ENCODE measurements around the gene KXD1. TPM values are rescaled to one million over a fixed set of nuclear protein-coding genes. Genes with fewer than 3 reads are reported as not detected.

KXD1 gene
- total RNA-seq, 2 donors from 2014 or later, result 108 to 115 TPM

DNA sequence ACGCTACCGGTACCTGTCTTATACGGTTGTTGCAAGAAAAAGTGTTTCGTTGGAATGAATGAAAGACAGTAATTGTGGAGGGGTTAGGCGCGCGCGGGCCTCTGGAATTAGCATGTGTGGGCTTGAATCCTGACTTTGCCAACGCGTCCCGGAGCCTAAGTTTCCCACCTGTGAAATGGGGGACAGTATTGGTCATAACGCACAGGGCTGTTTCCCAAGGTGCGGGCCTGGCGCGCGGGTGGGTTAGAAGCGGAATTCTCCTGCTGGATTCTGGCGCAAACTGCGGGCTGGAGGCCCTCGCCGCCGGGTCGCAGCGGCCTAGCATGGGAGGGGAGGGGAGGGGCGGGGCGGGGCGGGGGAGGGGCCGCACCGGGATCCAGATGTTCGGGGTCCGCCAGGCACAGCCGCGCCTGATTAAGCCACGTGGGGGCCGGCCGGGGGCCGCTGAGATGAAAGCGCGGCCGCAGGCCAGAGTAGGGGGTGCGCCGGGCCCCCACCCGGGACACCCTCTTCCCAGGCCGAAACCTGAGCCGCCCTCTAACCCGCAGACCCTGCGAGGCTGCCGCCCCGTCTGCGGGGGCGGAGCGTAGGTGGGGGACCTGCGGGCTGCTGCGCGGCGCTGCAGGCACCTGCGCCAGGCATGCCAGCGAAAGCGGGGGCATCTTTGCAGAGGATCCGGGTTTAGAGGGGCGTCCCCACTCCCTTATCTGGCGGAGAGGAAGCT, 53.8 kb downstream of the KXD1 start:
- Mint-ChIP-seq H3K27me3 (ENCODE audit: insufficient read depth) (peaks cover 92% of the 10 kb centered on the region), H3K27ac (no peak overlapping the region), H3K4me1 (peaks cover 18% of the 10 kb centered on the region), H3K4me3 (peak overlapping the region; percentile 52), H3K9me3 (no peaks in the 10 kb centered on the region), H3K36me3 (ENCODE audit: low read depth) (no peaks in the 10 kb centered on the region)
- Histone ChIP-seq H3K27ac (ENCODE audit: low read depth, low read length) (no peak overlapping the region), H3K4me3 (ENCODE audit: low read length) (peak overlapping the region; percentile 59), H3K27me3 (ENCODE audit: control insufficient read depth, insufficient read depth, low read length, poor library complexity, severe bottlenecking) (peaks cover 94% of the 10 kb centered on the region), H3K9me3 (ENCODE audit: control insufficient read depth, low read length) (no peaks in the 10 kb centered on the region), H3K36me3 (ENCODE audit: control insufficient read depth, insufficient read depth, low read length) (no peaks in the 10 kb centered on the region), H3K4me1 (ENCODE audit: control insufficient read depth, insufficient read depth, low read length) (peaks cover 6% of the 10 kb centered on the region), H3K9ac (ENCODE audit: extremely low read depth, low read length, poor library complexity, severe bottlenecking) (no peak overlapping the region)
- DNase-seq, result peak; percentile 85
- TF ChIP-seq, protein P1, sequence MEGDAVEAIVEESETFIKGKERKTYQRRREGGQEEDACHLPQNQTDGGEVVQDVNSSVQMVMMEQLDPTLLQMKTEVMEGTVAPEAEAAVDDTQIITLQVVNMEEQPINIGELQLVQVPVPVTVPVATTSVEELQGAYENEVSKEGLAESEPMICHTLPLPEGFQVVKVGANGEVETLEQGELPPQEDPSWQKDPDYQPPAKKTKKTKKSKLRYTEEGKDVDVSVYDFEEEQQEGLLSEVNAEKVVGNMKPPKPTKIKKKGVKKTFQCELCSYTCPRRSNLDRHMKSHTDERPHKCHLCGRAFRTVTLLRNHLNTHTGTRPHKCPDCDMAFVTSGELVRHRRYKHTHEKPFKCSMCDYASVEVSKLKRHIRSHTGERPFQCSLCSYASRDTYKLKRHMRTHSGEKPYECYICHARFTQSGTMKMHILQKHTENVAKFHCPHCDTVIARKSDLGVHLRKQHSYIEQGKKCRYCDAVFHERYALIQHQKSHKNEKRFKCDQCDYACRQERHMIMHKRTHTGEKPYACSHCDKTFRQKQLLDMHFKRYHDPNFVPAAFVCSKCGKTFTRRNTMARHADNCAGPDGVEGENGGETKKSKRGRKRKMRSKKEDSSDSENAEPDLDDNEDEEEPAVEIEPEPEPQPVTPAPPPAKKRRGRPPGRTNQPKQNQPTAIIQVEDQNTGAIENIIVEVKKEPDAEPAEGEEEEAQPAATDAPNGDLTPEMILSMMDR (conservative IDR thresholded peaks at IDR 0.05), result peak; percentile 25
- WGBS, 2 experiments (ENCODE audit: insufficient coverage in 1 of 2, insufficient read length in 1 of 2), result 2 to 4% methylated on average over 17 to 59 of the region's 62 CpGs

DNA sequence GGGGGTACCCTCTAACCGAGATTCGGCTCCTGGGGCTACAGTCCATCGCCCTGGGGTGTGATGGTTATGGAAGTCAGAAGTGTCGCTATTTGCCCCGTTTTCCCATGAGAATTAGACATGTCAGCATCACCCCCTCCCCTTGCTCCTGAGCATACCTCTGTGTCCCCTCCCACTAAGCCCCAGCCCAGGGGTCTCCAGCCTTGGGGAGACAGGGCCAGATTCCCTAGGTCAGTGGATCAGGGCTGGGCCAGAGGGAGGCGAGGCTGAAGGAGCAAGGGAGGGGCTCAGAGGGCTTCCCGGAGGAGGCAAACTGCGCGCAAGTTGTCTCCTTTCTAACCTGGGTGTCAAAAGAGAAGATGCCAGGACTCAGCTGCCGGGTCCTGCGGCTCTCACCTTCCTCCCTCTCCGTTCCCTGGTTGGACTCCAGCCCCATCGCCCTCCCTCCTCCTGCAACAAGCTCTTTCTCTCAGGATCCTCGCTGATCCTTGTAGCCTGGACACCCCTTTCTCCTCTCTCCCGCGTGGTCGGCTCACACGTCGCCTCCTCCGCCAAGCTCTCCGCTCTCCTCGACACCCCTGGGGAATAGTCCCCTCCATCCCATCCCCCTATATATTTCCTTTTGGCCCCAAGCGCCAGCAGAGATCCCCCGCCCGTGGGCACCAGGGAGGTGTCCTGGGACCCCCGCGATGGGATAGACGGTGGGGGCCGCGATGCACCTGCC, 54.5 kb downstream of the KXD1 start:
- no peak for DNase-seq
- no peaks in the 10 kb centered on the region for H3K36me3 ChIP-seq (ENCODE audit: control insufficient read depth, insufficient read depth, low read length)
- WGBS, 2 experiments (ENCODE audit: insufficient coverage in 1 of 2, insufficient read length in 1 of 2), result 2 to 5% methylated on average over 7 to 30 of the region's 30 CpGs
- H3K9me3 Mint-ChIP-seq, result no peaks in the 10 kb centered on the region
- no peaks in the 10 kb centered on the region for H3K9me3 ChIP-seq (ENCODE audit: control insufficient read depth, low read length)
- H3K27ac Mint-ChIP-seq, result no peak overlapping the region
- peak overlapping the region; percentile 58 for H3K4me3 ChIP-seq (ENCODE audit: low read length)
- peaks cover 89% of the 10 kb centered on the region for H3K27me3 ChIP-seq (ENCODE audit: control insufficient read depth, insufficient read depth, low read length, poor library complexity, severe bottlenecking)
- TF ChIP-seq, protein P1 (conservative IDR thresholded peaks at IDR 0.05), result no peak
- peaks cover 6% of the 10 kb centered on the region for H3K4me1 ChIP-seq (ENCODE audit: control insufficient read depth, insufficient read depth, low read length)
- peak overlapping the region; percentile 52 for H3K4me3 Mint-ChIP-seq
- no peaks in the 10 kb centered on the region for H3K36me3 Mint-ChIP-seq (ENCODE audit: low read depth)
- peaks cover 18% of the 10 kb centered on the region for H3K4me1 Mint-ChIP-seq
- no peak overlapping the region for H3K9ac ChIP-seq (ENCODE audit: extremely low read depth, low read length, poor library complexity, severe bottlenecking)
- peaks cover 93% of the 10 kb centered on the region for H3K27me3 Mint-ChIP-seq (ENCODE audit: insufficient read depth)
- H3K27ac ChIP-seq (ENCODE audit: low read depth, low read length), result no peak overlapping the region

DNA sequence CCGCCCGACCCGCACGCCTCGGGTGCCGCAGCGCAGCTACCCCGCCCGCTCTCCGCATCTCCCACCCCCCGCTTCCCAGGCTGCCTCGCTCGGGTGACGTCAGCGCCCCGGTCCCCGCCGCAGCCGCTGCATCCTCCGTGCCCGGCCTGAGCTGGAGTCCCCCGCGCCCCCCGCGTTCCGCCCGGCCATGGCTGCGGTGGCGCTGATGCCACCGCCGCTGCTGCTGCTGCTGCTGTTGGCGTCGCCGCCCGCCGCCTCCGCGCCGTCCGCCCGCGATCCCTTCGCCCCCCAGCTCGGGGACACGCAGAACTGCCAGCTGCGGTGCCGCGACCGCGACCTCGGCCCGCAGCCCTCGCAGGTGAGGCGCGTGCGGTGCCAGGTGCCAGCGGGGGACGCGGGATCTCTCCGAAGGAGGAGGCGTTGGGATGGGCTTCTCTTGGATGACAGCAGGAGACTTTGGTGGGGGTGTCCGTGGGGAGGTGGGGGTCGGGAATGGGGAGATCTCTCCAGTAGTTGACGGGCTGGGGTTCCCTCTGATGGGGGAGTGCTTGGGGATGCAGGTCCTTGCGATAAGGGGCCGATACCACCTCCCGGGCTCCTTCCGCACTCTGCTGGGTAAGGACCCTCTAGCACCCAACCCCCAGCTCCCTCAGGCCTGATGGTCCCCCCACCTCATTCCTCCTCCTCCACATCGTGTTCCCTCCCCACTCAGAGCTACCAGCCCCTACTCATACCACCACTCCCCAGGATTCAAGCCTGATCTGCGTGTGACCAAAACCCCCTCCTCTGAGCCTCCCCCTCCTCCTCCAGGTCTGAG, 55.3 kb downstream of the KXD1 start, which contains the start of gene TMEM59L:
TMEM59L (plus strand) TSS at position 99 of the 817 bp plus-strand sequence; CDS start at position 188, 89 bp downstream.
- Mint-ChIP-seq H3K4me1 (peaks cover 17% of the 10 kb centered on the region), H3K27me3 (ENCODE audit: insufficient read depth) (peaks cover 91% of the 10 kb centered on the region), H3K36me3 (ENCODE audit: low read depth) (no peaks in the 10 kb centered on the region), H3K4me3 (peak within 1 kb of the TSS; percentile 52), H3K9me3 (no peaks in the 10 kb centered on the region), H3K27ac (no peak within 1 kb of the TSS)
- 2 to 6% methylated on average over 10 to 70 of the region's 70 CpGs for WGBS, 2 experiments (ENCODE audit: insufficient coverage in 1 of 2, insufficient read length in 1 of 2)
- Histone ChIP-seq H3K9ac (ENCODE audit: extremely low read depth, low read length, poor library complexity, severe bottlenecking) (no peak within 1 kb of the TSS), H3K9me3 (ENCODE audit: control insufficient read depth, low read length) (no peaks in the 10 kb centered on the region), H3K27ac (ENCODE audit: low read depth, low read length) (no peak within 1 kb of the TSS), H3K36me3 (ENCODE audit: control insufficient read depth, insufficient read depth, low read length) (no peaks in the 10 kb centered on the region), H3K27me3 (ENCODE audit: control insufficient read depth, insufficient read depth, low read length, poor library complexity, severe bottlenecking) (peaks cover 81% of the 10 kb centered on the region), H3K4me3 (ENCODE audit: low read length) (peak within 1 kb of the TSS; percentile 58), H3K4me1 (ENCODE audit: control insufficient read depth, insufficient read depth, low read length) (peaks cover 6% of the 10 kb centered on the region)
- TF ChIP-seq, protein P1 (conservative IDR thresholded peaks at IDR 0.05), result no peak
- DNase-seq, result peak; percentile 75

All from endodermal cell (in vitro differentiated cells).